Measurements from ENCODE around the gene LACTBL1.

Gene LACTBL1

GRCh38 chr1:22978299-22978698 is 5.6 kb upstream of the LACTBL1 start:
- FAIRE-seq = peak; percentile 13
- DNase-seq (ENCODE audit: low spot score) = peak; percentile 58

- FAIRE-seq (peak; percentile 30), DNase-seq (ENCODE audit: low spot score) (peak; percentile 83)
Observed at GRCh38 chr1:22976461-22977243, 4.0 kb upstream of the LACTBL1 start.

- FAIRE-seq (no peak), DNase-seq (ENCODE audit: low spot score) (no peak)
Observed at GRCh38 chr1:22976127-22976460, 3.4 kb upstream of the LACTBL1 start.

- DNase-seq (ENCODE audit: low spot score) = no peak
- FAIRE-seq = no peak
Observed at GRCh38 chr1:22975694-22976093, 3.0 kb upstream of the LACTBL1 start.

DNA sequence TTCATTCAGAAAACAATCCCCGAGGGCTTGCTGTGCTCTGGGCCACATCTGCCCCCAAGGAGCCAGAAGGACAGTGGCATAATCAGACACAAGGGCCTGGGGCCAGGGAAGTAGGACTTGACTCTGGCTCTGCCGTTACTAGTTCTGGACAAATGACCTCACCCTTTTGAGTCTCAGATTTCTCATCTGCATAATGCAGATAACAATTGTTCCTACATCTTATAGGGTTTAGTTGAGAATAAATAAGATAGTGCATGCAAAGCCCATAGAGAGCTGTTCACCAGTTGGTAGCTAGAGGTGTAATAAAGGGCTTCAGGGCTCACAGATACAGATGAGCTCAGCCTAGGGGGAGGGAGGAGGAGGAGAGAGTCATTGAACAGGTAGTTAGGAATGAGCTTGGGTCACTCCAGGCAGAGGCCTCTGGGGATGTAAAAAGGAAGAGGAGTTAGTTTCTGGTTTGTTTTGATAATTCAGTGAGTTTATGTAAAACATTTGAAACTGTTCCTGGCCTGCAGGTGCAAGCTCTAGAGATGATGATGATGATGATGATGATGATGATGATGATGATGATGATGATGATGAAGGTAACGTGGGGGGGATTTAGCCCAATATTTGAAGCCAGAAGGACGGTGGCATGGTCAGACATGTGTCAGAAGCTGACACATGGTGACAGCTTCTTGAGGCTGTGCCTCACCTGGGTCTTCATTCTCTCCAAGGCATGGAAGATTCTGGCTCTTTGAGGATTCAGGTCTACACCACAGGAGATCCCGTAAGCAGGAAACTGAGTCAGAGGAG is 858 bp downstream of the LACTBL1 start:
- FAIRE-seq = no peak
- no peak for DNase-seq (ENCODE audit: low spot score)

DNA sequence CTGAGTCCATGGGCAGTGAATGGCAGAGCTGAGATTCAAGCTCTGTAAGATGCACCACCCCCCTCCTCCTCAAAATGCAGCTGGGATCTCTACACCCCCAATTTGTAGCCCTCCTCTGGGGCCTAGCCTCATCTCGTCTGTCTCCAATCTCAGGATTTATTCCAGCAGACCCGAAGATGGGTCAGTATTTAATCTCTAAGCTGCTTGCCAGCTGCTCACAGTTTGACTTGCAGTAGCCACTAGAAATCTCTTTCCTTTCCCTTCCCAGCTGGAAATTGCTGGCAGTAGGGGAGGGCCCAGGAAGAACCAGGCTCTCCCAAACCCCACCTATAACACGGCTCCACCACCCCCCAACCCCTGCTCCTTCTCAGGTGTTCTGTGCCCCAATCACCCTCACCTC is 1.5 kb downstream of the LACTBL1 start:
- FAIRE-seq (no peak), DNase-seq (ENCODE audit: low spot score) (no peak)

GRCh38 chr1:22970096-22970495 is 2.6 kb downstream of the LACTBL1 start:
- FAIRE-seq = no peak

GRCh38 chr1:22969304-22969709 is 3.4 kb downstream of the LACTBL1 start:
- peak; percentile 42 for FAIRE-seq
- DNase-seq (ENCODE audit: low spot score) = peak; percentile 62

More at GRCh38 chr1:22970096-22970495, 2.6 kb downstream of the LACTBL1 start:
- no peak for DNase-seq (ENCODE audit: low spot score)

- no peak for FAIRE-seq
- DNase-seq (ENCODE audit: low spot score) = no peak
Observed at GRCh38 chr1:22967833-22968232, 4.8 kb downstream of the LACTBL1 start.

DNA sequence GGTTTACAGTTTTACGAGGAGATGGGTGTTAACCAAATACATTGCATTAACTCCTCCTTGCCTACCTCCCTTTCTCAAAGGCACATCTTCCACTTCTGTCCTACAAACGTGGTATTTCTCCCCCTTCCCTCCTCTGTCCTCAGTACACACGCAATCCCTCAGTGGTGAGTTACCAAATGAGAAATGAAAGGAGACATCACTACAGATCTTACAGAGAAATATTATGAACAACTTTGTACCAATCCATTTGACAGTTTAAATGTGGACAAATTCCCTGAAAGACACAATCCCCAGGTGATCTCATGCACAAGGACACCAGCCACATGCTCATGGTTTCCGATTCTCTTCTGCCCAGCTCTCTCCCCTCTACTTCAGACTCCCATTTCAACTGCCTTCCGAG is 6.4 kb downstream of the LACTBL1 start:
- FAIRE-seq (peak; percentile 9), DNase-seq (ENCODE audit: low spot score) (no peak)

GRCh38 chr1:22963044-22963677 is 9.5 kb downstream of the LACTBL1 start:
- DNase-seq (ENCODE audit: low spot score) = no peak
- FAIRE-seq = no peak

DNA sequence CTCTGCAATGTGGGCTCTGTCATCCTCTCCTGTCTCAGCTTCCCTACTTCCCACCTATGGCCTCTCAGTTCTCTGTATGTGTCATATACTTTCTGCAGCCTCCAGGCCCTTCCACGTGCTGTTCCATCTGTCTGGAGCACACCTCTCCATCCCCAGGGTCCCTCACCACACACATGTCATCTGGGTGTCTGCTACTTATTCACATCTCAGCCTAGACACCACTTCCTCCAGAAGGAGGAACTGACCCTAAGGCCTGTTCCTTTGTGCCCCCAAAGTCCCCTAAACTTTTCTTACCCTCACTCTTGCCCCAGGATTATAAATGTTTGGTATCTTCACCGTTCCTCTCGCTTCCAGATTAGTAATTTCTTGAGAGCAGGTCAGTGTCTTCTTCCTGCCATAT is 10.1 kb downstream of the LACTBL1 start:
- FAIRE-seq (no peak), DNase-seq (ENCODE audit: low spot score) (no peak)

DNA sequence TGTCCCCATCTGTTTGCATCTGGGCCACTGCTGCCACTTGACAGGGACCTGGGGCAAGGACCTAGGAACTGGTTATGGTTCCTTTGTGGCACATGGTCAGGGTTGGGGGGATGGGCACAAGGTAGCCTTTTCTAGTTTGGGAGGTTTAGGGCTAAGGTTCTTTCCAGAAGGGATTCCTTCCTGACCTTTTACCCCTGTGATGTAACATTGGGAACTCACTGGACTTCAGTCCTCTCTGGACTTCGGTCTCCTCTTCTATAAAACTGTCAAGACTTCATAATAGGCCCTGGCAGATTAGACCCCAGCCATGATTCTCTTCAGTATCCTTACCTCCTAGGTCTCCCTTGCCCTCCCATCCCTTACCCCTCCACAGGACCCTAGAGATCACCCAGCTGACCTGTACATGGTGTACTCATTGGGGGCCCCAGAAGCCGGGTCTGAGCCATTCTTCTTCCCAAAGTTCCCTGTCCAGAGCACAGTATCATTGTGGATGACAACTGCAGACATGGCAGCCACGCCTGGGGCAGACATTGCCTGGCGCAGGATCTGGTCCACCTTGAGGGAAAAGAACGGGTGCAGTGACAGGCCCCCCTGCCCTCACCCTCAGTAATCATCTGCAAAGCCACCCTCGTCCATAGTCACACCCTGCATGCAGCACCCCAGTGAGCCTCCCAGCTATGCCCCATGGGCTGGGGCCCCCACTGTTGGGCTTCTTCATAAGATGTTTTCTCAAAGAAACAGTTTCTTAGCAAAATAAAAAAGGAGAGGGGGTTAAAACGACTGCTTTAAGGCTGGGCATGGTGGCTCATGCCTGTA is 12.9 kb downstream of the LACTBL1 start:
- no peak for FAIRE-seq

GRCh38 chr1:22958556-22958955 is 14.1 kb downstream of the LACTBL1 start:
- no peak for FAIRE-seq
- DNase-seq (ENCODE audit: low spot score) = no peak

More for the DNA sequence above, 12.9 kb downstream of the LACTBL1 start:
- DNase-seq (ENCODE audit: low spot score) = no peak

DNA sequence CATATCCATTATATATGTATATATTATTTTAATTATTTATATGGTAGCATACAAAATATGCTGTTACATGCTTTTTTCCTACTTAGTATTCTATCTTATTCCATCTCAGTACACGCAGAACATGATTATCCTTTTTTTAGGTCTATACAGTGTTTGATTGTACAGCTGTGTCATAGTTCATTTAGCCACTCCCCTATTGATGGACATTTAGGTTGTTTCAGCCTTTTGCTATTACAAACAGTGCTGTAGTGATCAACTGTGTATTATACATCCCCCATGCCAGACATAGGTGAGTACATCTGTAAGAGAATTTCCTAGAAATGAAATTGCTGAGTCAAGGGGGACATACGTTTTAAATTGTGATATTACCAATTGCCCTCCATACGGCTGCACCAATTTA is 15.6 kb downstream of the LACTBL1 start:
- FAIRE-seq (no peak), DNase-seq (ENCODE audit: low spot score) (no peak)

- FAIRE-seq = no peak
- DNase-seq (ENCODE audit: low spot score) = no peak
Observed at GRCh38 chr1:22955146-22955545, 17.5 kb downstream of the LACTBL1 start.

DNA sequence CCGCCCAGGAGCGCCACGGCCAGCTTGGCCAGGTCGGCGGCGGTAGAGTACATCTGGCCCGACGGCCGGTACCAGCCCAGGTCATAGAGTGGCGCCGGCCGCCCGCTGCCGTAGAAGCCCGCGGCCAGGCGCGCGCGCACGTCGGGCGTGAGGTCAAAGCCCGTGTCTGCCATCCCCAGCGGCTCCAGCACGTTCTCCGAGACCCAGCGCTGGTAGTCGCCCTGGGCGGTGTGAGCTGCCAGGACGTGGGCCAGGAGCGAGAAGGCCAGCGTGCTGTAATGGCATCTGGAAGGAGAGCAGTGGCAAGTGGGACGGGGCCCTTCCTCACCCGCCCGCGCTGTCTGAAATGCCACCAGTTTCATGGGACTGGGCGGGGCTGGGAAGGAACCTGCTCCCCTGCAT is 18.9 kb downstream of the LACTBL1 start:
- DNase-seq (ENCODE audit: low spot score) (no peak), FAIRE-seq (no peak)

DNA sequence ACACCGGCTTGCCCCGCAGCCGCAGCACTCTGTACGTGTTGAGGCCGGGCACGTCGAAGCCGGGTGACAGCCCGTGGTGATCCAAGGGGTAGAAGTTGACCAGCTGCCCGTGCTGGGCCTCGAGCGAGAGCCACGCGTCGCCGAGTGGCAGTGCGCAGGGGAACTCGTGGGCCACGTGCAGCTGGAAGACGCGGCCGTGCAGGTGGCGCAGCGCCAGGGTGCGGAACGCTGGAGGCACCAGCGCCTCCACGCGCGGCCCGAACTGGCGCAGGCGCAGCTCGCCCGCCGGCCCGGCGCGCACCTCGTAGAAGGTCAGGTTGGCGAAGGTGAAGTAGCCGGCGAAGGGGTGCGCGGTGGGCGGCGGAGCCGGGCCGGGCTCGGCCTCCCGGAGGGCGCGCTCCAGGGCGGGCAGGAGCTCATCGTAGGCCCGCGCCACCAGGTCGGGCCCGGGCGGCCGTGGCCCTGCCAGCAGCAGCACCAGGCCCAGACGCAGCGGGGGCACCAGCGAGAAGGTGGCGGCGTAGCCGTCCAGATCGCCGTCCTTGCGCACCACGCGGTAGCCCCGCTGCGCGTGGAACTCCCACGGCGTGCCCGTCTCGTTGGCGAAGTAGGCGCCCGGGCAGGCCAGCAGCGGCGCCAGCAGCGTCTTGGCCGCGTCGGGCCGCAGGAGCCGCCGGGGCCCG is 19.5 kb downstream of the LACTBL1 start:
- no peak for FAIRE-seq
- DNase-seq (ENCODE audit: low spot score) = no peak

DNA sequence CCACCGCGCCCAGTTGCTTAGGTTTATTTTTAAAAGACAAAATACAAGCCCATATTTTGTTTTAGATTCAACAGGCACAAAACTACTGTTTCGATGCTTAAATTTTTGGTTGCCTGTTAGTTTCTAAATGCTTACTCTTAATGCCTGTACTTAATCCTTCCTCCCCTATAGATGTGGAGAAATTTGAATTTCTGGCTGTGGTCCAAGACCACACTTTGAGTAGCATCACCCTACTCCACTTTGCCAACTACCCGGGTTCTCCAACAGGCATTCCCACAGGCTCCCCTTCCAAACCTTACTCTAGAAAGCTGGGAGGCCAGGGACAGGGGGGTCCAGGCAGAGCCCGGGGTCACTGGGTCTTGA is 20.0 kb downstream of the LACTBL1 start:
- FAIRE-seq (no peak), DNase-seq (ENCODE audit: low spot score) (no peak)

- FAIRE-seq (no peak), DNase-seq (ENCODE audit: low spot score) (no peak)
Observed at GRCh38 chr1:22951796-22952195, 20.9 kb downstream of the LACTBL1 start.

- DNase-seq (ENCODE audit: low spot score) = no peak
- FAIRE-seq = no peak
Observed at GRCh38 chr1:22949822-22950331, 22.8 kb downstream of the LACTBL1 start.
